NT2/D1 (cell line): ENCODE measurements around the gene SFRP5.

Experiments
- DNase-seq: peaks from one replicate; pipeline ENCODE4 v3.0.0-alpha.2; 2011; ENCODE audit warnings: low read depth, low spot score
- H3K27me3 ChIP-seq: 2 replicates; pipeline ENCODE4 v1.6.0; 2011; ENCODE audit warnings: mild to moderate bottlenecking; ENCODE audit not compliant: insufficient read length, insufficient read depth
- H3K36me3 ChIP-seq: 2 replicates; pipeline ENCODE4 v1.6.1; 2011; ENCODE audit warnings: mild to moderate bottlenecking, low read length, mixed read lengths; ENCODE audit not compliant: insufficient read depth, insufficient read length
- H3K4me1 ChIP-seq: 2 replicates; pipeline ENCODE4 v1.5.1; 2011; ENCODE audit not compliant: insufficient read depth, insufficient read length
- H3K4me3 ChIP-seq: 2 replicates; pipeline ENCODE4 v1.5.1; 2011; ENCODE audit warnings: low read depth; ENCODE audit not compliant: insufficient read length
- H3K9ac ChIP-seq: 2 replicates; pipeline ENCODE4 v1.6.0; 2011; ENCODE audit warnings: low read depth; ENCODE audit not compliant: insufficient read length
- H3K9me3 ChIP-seq: 2 replicates; pipeline ENCODE4 v1.5.1; 2011; ENCODE audit warnings: mild to moderate bottlenecking, low read length; ENCODE audit not compliant: insufficient read depth
- SUZ12 ChIP-seq: IDR thresholded peaks from 2 replicates; pipeline ENCODE4 v1.6.1; 2011; ENCODE audit not compliant: insufficient read length, insufficient read depth; ENCODE audit errors: extremely low read depth
- YY1 ChIP-seq: IDR thresholded peaks from 2 replicates; pipeline ENCODE4 v1.6.1; 2011; ENCODE audit not compliant: insufficient read length, insufficient read depth
- ZNF274 ChIP-seq: IDR thresholded peaks from 2 replicates; pipeline ENCODE4 v1.6.1; 2011; ENCODE audit warnings: mild to moderate bottlenecking, low read depth, low read length

SFRP5 gene

GRCh38 chr10:97811958-97812357, 40.2 kb upstream of the SFRP5 start:
- no peaks in the 10 kb centered on the region for H3K27me3 ChIP-seq
- no peak overlapping the region for H3K4me3 ChIP-seq
- TF ChIP-seq ZNF274 (no peak), SUZ12 (no peak), YY1 (no peak)
- H3K9ac ChIP-seq: no peak overlapping the region
- H3K9me3 ChIP-seq: no peaks in the 10 kb centered on the region
- DNase-seq: no peak
- peaks cover 2% of the 10 kb centered on the region for H3K4me1 ChIP-seq
- no peaks in the 10 kb centered on the region for H3K36me3 ChIP-seq

GRCh38 chr10:97810446-97810845, 38.6 kb upstream of the SFRP5 start:
- DNase-seq: no peak
- Histone ChIP-seq H3K36me3 (no peaks in the 10 kb centered on the region), H3K4me1 (peaks cover 2% of the 10 kb centered on the region), H3K27me3 (no peaks in the 10 kb centered on the region), H3K4me3 (no peak overlapping the region), H3K9ac (no peak overlapping the region), H3K9me3 (no peaks in the 10 kb centered on the region)
- TF ChIP-seq ZNF274 (no peak), SUZ12 (no peak), YY1 (no peak)

- Histone ChIP-seq H3K27me3 (no peaks in the 10 kb centered on the region), H3K9me3 (no peaks in the 10 kb centered on the region), H3K36me3 (no peaks in the 10 kb centered on the region), H3K4me1 (no peaks in the 10 kb centered on the region), H3K4me3 (no peak overlapping the region), H3K9ac (no peak overlapping the region)
- TF ChIP-seq YY1 (no peak), SUZ12 (no peak), ZNF274 (no peak)
- DNase-seq: no peak
Measured at GRCh38 chr10:97805949-97806348, 34.1 kb upstream of the SFRP5 start.

- DNase-seq: no peak
- TF ChIP-seq YY1: no peak
- no peak for TF ChIP-seq SUZ12
- no peak for TF ChIP-seq ZNF274
- Histone ChIP-seq H3K9me3 (no peaks in the 10 kb centered on the region), H3K36me3 (no peaks in the 10 kb centered on the region), H3K9ac (no peak overlapping the region), H3K27me3 (no peaks in the 10 kb centered on the region), H3K4me3 (no peak overlapping the region), H3K4me1 (no peaks in the 10 kb centered on the region)
Measured at GRCh38 chr10:97805096-97805884, 33.5 kb upstream of the SFRP5 start.

- no peak overlapping the region for H3K4me3 ChIP-seq
- no peaks in the 10 kb centered on the region for H3K27me3 ChIP-seq
Measured at GRCh38 chr10:97801422-97801821, 29.6 kb upstream of the SFRP5 start.

GRCh38 chr10:97800474-97800873, 28.7 kb upstream of the SFRP5 start:
- Histone ChIP-seq H3K4me3 (no peak overlapping the region), H3K9me3 (peaks cover 19% of the 10 kb centered on the region; the same call in 1 of the 2 replicates), H3K9ac (no peak overlapping the region), H3K4me1 (no peaks in the 10 kb centered on the region), H3K27me3 (no peaks in the 10 kb centered on the region), H3K36me3 (no peaks in the 10 kb centered on the region)
- TF ChIP-seq YY1 (no peak), ZNF274 (no peak), SUZ12 (no peak)
- no peak for DNase-seq

More at GRCh38 chr10:97801422-97801821, 29.6 kb upstream of the SFRP5 start:
- H3K4me1 ChIP-seq: no peaks in the 10 kb centered on the region
- H3K9ac ChIP-seq: no peak overlapping the region
- no peak for DNase-seq
- H3K9me3 ChIP-seq: peaks cover 19% of the 10 kb centered on the region; the same call in 1 of the 2 replicates
- H3K36me3 ChIP-seq: no peaks in the 10 kb centered on the region
- TF ChIP-seq ZNF274: no peak
- TF ChIP-seq YY1: no peak
- TF ChIP-seq SUZ12: no peak

GRCh38 chr10:97798958-97799610, 27.3 kb upstream of the SFRP5 start:
- no peaks in the 10 kb centered on the region for H3K4me1 ChIP-seq
- H3K27me3 ChIP-seq: no peaks in the 10 kb centered on the region
- H3K9ac ChIP-seq: no peak overlapping the region
- TF ChIP-seq SUZ12 (no peak), ZNF274 (no peak), YY1 (no peak)
- H3K36me3 ChIP-seq: no peaks in the 10 kb centered on the region
- DNase-seq: no peak
- H3K9me3 ChIP-seq: peaks cover 19% of the 10 kb centered on the region; the same call in 1 of the 2 replicates
- H3K4me3 ChIP-seq: no peak overlapping the region

GRCh38 chr10:97796651-97797050, 24.9 kb upstream of the SFRP5 start:
- Histone ChIP-seq H3K9ac (no peak overlapping the region), H3K9me3 (peaks cover 19% of the 10 kb centered on the region; the same call in 1 of the 2 replicates), H3K4me3 (no peak overlapping the region), H3K36me3 (no peaks in the 10 kb centered on the region), H3K27me3 (no peaks in the 10 kb centered on the region), H3K4me1 (no peaks in the 10 kb centered on the region)
- no peak for TF ChIP-seq YY1
- no peak for TF ChIP-seq SUZ12
- no peak for TF ChIP-seq ZNF274
- DNase-seq: no peak
